Mucosa of descending colon (tissue), 3 donors: ENCODE results near the gene HS1BP3. TPM values are rescaled to one million over a fixed set of nuclear protein-coding genes. Genes with fewer than 3 reads are reported as not detected.

Experiments used
- ATAC-seq: fragments of 200-7000 bp; cut with Tn5 transposase; one replicate; pipeline ENCODE4 v1.9.1; 2020; ENCODE audit warnings: mild to moderate bottlenecking, moderate library complexity
- DNase-seq, 3 donors: peaks; one replicate each; pipeline ENCODE4 v3.0.0-alpha.2; 2020
- H3K36me3 ChIP-seq: fragments of 200-600 bp; one replicate; pipeline ENCODE4 v1.8.0; 2021; ENCODE audit warnings: low read depth, mild to moderate bottlenecking
- H3K4me1 ChIP-seq: fragments of 200-600 bp; one replicate; pipeline ENCODE4 v1.8.0; 2021; ENCODE audit warnings: low read depth, mild to moderate bottlenecking
- H3K4me3 ChIP-seq: fragments of 200-600 bp; one replicate; pipeline ENCODE4 v1.8.0; 2021; ENCODE audit warnings: mild to moderate bottlenecking
- H3K9me3 ChIP-seq: fragments of 200-600 bp; one replicate; pipeline ENCODE4 v1.8.0; 2021; ENCODE audit warnings: mild to moderate bottlenecking
- intact Hi-C, 2 donors: fragments of 100-400 bp; cut with DNase I in 1 of 2; cut with micrococcal nuclease in 1 of 2; formaldehyde crosslinking; loops; one replicate each; pipeline versions ENCODE4 v1.11.0 to v1.11.1; 2022; cut with DNase I, micrococcal nuclease
- total RNA-seq, 3 donors: library from RNA; stranded (reverse); fragmentation: NEBNext Ultra II Directional in 2 of 3; extraction: Animal tissue kit (Norgen Biotek cat#: 25700) in 2 of 3; gene quantifications; one replicate each; pipeline versions ENCODE4 v1.2.1 to v1.2.4, GENCODE V29; 2021 to 2023
- TF ChIP-seq, protein P1 (sequence below): fragments of 200-600 bp; IDR thresholded peaks from one replicate; pipeline ENCODE4 v1.8.0; 2022; ENCODE audit warnings: antibody characterized with exemption, mild to moderate bottlenecking
- donor health status: DM: no; HTN: no; CAD: no; lungs with moderate emphysema.
- donor health status: DM: no; HTN: no; CAD: no.
- donor health status: DM: no; HTN: yes; CAD: no.

Gene HS1BP3
- total RNA-seq, 3 donors from 2014 or later: 28.8 to 47.0 (median 29.7) TPM

DNA sequence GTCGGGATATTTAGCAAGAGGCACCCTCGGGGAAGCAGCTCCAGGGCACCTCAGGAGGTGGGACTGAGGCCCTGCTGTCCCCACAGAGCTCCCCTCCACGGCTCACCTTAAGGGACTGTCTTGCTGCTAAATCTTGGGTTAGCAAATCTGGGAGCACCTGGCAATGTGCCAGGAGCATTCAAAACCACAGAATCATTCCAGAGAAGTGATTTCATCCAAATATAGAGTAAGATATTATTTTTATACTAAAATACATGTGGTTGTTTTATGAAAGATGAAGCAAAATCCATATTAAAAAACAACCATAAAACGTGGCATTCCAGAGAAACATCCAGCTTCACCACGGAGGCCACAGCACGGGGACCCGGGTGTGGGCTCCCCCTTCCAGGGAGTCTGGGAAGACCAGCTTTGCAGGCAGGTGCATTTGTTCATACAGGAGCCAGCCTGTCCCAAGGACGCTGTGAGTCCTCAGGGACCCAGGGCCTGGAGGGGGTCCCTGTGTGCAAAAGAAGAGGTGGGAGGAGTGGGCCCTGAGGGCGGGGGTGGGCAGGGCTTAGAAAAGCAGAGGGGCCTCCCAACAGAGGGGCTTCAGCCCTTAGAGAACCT, 16.3 kb downstream of the HS1BP3 start:
- DNase-seq (peak; percentile 39 to 51 (median 39)), ATAC-seq (no peak)
- Histone ChIP-seq H3K36me3 (no peaks in the 10 kb centered on the region), H3K9me3 (no peaks in the 10 kb centered on the region), H3K4me3 (no peak overlapping the region), H3K4me1 (peaks cover 19% of the 10 kb centered on the region)
- intact Hi-C loops: loop anchor here (5.0 to 10.0 kb wide), 3 partner anchors 187 to 242 kb away; partner anchors contain the start of gene RHOB (in 2 of the 2)
- TF ChIP-seq, protein P1, sequence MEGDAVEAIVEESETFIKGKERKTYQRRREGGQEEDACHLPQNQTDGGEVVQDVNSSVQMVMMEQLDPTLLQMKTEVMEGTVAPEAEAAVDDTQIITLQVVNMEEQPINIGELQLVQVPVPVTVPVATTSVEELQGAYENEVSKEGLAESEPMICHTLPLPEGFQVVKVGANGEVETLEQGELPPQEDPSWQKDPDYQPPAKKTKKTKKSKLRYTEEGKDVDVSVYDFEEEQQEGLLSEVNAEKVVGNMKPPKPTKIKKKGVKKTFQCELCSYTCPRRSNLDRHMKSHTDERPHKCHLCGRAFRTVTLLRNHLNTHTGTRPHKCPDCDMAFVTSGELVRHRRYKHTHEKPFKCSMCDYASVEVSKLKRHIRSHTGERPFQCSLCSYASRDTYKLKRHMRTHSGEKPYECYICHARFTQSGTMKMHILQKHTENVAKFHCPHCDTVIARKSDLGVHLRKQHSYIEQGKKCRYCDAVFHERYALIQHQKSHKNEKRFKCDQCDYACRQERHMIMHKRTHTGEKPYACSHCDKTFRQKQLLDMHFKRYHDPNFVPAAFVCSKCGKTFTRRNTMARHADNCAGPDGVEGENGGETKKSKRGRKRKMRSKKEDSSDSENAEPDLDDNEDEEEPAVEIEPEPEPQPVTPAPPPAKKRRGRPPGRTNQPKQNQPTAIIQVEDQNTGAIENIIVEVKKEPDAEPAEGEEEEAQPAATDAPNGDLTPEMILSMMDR: no peak

DNA sequence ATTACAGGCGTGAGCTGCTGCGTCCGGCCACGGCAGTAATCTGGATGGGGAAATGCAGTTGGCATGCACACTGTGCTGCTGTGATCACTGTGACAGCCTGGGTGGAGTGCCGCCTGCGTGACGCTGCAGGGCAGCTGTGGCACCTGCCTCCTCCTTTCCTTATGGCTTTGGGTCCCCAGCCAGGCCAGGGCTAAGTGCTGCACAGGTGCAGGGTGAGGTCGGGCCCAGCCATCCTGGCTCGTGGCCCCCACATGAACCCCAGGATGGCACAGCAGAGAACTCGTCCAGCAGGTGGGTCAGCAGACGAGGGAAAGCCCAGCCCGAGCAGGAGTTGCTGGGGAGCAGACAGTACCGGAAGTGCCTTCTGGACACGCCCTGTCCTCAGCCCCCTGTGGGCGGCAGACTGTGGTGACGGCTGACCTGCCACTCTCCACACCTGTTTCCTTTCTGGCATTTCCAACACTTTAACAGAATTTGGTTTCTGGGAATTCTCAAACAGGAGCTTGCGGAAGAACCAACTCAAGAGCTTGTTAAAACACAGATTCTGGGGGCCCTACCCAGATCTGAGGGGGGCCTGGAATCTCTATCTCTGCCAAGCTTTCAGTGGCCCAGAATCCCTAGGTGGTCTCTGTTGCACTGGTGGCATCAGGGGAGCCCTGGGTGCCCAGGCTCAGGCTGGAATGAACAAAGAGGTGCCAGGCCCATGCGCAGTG, 16.9 kb downstream of the HS1BP3 start:
- intact Hi-C loops: loop anchor here in 1 of 2 donors (10.0 kb wide), 1 partner anchor 189 kb away; the partner anchor contains the start of gene RHOB
- DNase-seq (peak; percentile 80 to 89 (median 87)), ATAC-seq (peak; percentile 93)
- Histone ChIP-seq H3K4me1 (peaks cover 19% of the 10 kb centered on the region), H3K4me3 (no peak overlapping the region), H3K9me3 (no peaks in the 10 kb centered on the region), H3K36me3 (no peaks in the 10 kb centered on the region)
- TF ChIP-seq, protein P1: no peak

DNA sequence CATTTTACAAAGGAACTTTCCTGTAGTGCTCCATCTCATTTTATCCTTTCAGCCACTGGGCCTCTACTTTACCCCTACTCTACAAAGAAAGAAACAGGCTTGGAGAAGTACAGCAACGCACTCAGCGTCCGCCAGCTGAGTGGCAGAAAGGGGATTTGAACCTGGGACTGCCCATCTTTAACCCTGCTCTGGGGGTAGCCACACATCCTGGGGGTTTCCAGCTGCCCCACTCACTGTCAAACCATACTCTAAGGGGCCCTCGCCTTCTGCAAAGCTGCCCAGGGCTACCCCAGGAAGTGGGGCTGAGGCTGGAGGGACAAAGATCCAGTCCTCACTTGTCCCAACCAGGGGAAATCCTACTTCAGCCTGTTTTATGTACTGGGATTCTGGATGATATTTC, 17.9 kb downstream of the HS1BP3 start:
- TF ChIP-seq, protein P1: no peak
- intact Hi-C loops: loop anchor here in 1 of 2 donors (10.0 kb wide), 1 partner anchor 188 kb away; the partner anchor contains the start of gene RHOB
- DNase-seq (peak in 1 of 3 donors; percentile 29), ATAC-seq (no peak)
- no peaks in the 10 kb centered on the region for H3K36me3 ChIP-seq
- peaks cover 19% of the 10 kb centered on the region for H3K4me1 ChIP-seq
- no peaks in the 10 kb centered on the region for H3K9me3 ChIP-seq
- no peak overlapping the region for H3K4me3 ChIP-seq

DNA sequence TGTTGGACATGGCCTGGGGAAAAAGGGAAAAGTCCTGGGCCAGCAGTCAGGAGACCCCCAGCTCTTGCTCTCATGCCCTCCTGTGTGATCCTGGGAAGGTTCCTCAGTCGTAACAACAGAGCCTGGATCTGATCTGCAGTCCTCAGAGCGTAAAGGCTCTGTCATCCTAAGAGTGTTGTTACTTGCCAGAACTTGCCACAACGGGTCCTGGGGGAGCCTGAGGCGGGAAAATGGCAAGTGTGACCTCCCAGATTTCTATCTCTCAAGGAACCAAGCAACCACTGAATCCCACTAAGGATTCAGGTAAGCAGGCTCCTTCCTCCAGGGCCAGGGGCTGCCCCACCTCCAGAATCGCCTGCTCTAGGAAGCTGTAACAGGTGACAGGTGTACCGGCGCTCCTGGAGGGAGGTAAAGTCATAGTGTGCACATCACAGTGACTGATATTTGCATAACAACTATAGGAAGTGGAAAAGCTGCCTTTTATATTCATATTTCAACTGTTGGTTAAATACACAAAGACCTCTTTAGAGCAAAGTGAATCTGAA, 18.4 kb downstream of the HS1BP3 start:
- peak in 1 of 3 donors; percentile 46 for DNase-seq
- Histone ChIP-seq H3K9me3 (no peaks in the 10 kb centered on the region), H3K4me3 (no peak overlapping the region), H3K36me3 (no peaks in the 10 kb centered on the region), H3K4me1 (peaks cover 19% of the 10 kb centered on the region)
- ATAC-seq: no peak
- TF ChIP-seq, protein P1: no peak
- intact Hi-C loops: loop anchor here in 1 of 2 donors (10.0 kb wide), 1 partner anchor 188 kb away; the partner anchor contains the start of gene RHOB

DNA sequence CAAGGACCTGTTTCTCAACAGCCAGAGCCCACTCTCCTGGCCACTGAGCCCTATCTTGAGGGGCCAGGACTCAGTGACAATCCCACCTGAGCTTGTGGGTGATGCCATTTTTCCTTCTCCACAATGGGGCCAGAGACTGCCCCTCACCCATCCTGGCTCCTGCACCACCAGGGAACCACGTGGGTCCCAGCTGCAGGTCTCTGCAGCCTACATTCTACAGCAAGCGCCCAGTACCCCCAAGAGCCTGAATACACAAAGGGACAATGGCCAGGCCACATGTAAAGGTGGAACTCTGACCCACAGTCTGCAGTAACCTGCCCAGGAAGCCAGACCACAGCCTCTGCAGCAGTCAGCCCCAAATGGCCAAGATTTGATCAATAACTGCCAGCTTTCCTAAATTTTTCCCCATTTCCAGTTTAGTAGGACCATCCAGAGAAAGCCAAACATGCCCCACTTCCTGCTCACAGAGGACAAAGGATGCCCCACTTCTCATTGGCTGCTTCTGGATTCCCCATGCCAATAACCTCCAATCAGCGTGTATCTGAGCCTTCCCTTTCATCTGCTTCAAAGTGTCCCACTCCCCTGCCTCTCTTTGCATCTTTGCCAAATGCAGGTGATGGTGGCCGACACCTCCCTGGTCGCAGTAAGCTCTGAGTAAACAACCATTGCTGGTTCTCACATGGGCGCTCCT, 19.1 kb downstream of the HS1BP3 start:
- TF ChIP-seq, protein P1: no peak

More for the DNA sequence above, 19.1 kb downstream of the HS1BP3 start:
- H3K36me3 ChIP-seq: no peaks in the 10 kb centered on the region
- H3K9me3 ChIP-seq: no peaks in the 10 kb centered on the region
- intact Hi-C loops: loop anchor here in 1 of 2 donors (10.0 kb wide), 1 partner anchor 187 kb away; the partner anchor contains the start of gene RHOB
- peaks cover 19% of the 10 kb centered on the region for H3K4me1 ChIP-seq
- DNase-seq (peak in 1 of 3 donors; percentile 29), ATAC-seq (no peak)
- H3K4me3 ChIP-seq: no peak overlapping the region
